GM23338 (cell line): Measurements from ENCODE around the gene ZFP69. TPM values are rescaled to one million over a fixed set of nuclear protein-coding genes. Genes with fewer than 3 reads are reported as not detected.
A peak's percentile ranks its signal among the peaks of the same experiment; 100 is the strongest.

Experiments
- ATAC-seq: fragments of 200-7000 bp; cut with Tn5 transposase; 3 replicates; pipeline ENCODE4 v1.9.1; 2020
- DNase-seq: peaks from one replicate; pipeline ENCODE4 v3.0.0-alpha.2; 2015; ENCODE audit warnings: low spot score
- H2AFZ ChIP-seq: fragments of 200-600 bp; sonication (generic); 2 replicates; pipeline ENCODE4 v1.8.0; 2016; ENCODE audit warnings: antibody characterized with exemption, mild to moderate bottlenecking, moderate library complexity
- H3F3A ChIP-seq: fragments of 200-600 bp; sonication (generic); replicated peaks from 2 replicates; pipeline ENCODE4 v1.8.0; 2017; ENCODE audit warnings: antibody characterized with exemption, mixed run types, low read depth
- H3K27ac ChIP-seq: fragments of 200-600 bp; sonication (generic); 2 replicates; pipeline ENCODE4 v1.6.1; 2016; ENCODE audit warnings: low read depth
- H3K27me3 ChIP-seq: fragments of 200-600 bp; sonication (generic); 2 replicates; pipeline ENCODE4 v1.8.0; 2016; ENCODE audit warnings: mild to moderate bottlenecking, mixed run types, moderate library complexity; ENCODE audit not compliant: insufficient read depth
- H3K36me3 ChIP-seq: fragments of 200-600 bp; sonication (generic); 2 replicates; pipeline ENCODE4 v1.8.0; 2016; ENCODE audit warnings: mild to moderate bottlenecking; ENCODE audit not compliant: insufficient read depth
- H3K4me1 ChIP-seq: fragments of 200-600 bp; sonication (generic); 2 replicates; pipeline ENCODE4 v1.8.0; 2016; ENCODE audit warnings: mild to moderate bottlenecking, moderate library complexity; ENCODE audit not compliant: insufficient read depth
- H3K4me2 ChIP-seq: fragments of 200-600 bp; sonication (generic); 2 replicates; pipeline ENCODE4 v1.7.1; 2017; ENCODE audit warnings: mixed run types
- H3K4me3 ChIP-seq: fragments of 200-600 bp; sonication (generic); 2 replicates; pipeline ENCODE4 v1.6.1; 2016; ENCODE audit warnings: mixed run types
- H3K79me2 ChIP-seq: fragments of 200-600 bp; sonication (generic); replicated peaks from 2 replicates; pipeline ENCODE4 v1.8.0; 2017; ENCODE audit warnings: mild to moderate bottlenecking; ENCODE audit not compliant: insufficient read depth
- H3K9me2 ChIP-seq: fragments of 200-600 bp; sonication (generic); 2 replicates; pipeline ENCODE4 v1.8.0; 2017; ENCODE audit not compliant: insufficient read depth
- H4K20me1 ChIP-seq: fragments of 200-600 bp; sonication (generic); replicated peaks from 2 replicates; pipeline ENCODE4 v1.8.0; 2017; ENCODE audit warnings: mild to moderate bottlenecking; ENCODE audit not compliant: insufficient read depth
- H3K27ac Mint-ChIP-seq: 2 replicates; pipeline ENCODE4 v1.8.0; 2020; ENCODE audit warnings: inconsistent platforms, mild to moderate bottlenecking, moderate library complexity, mixed read lengths
- H3K27me3 Mint-ChIP-seq: 3 replicates; pipeline ENCODE4 v1.8.0; 2022; ENCODE audit warnings: low read depth, mild to moderate bottlenecking, moderate library complexity, mixed read lengths, inconsistent platforms; ENCODE audit not compliant: insufficient read depth, poor library complexity
- H3K36me3 Mint-ChIP-seq: 3 replicates; pipeline ENCODE4 v1.8.0; 2021; ENCODE audit warnings: low read depth, mild to moderate bottlenecking, inconsistent platforms, moderate library complexity, mixed read lengths
- H3K4me1 Mint-ChIP-seq: 3 replicates; pipeline ENCODE4 v1.8.0; 2020; ENCODE audit warnings: mild to moderate bottlenecking, inconsistent platforms, mixed read lengths
- H3K4me3 Mint-ChIP-seq: 3 replicates; pipeline ENCODE4 v1.8.0; 2021; ENCODE audit warnings: moderate library complexity, mild to moderate bottlenecking, inconsistent platforms, mixed read lengths
- H3K9me3 Mint-ChIP-seq: 3 replicates; pipeline ENCODE4 v1.8.0; 2020; ENCODE audit warnings: moderate library complexity, mild to moderate bottlenecking, inconsistent platforms, mixed read lengths
- CREB1 ChIP-seq: fragments of 250-450 bp; sonication (Bioruptor Pico); IDR thresholded peaks from 2 replicates; pipeline ENCODE4 v1.5.0; 2020; ENCODE audit warnings: low read depth, mild to moderate bottlenecking, moderate library complexity
- CTCF ChIP-seq, 2 experiments: fragments of 200-600 bp in 1 of 2; sonication (generic) in 1 of 2; conservative IDR thresholded peaks; 2 replicates each; pipeline versions ENCODE4 v1.5.1 to v1.6.1; 2016 to 2017; ENCODE audit warnings: antibody characterized with exemption in 2 of 2, low read depth in 2 of 2, mild to moderate bottlenecking in 2 of 2, moderate library complexity in 1 of 2
- ETS1 ChIP-seq: IDR thresholded peaks from 2 replicates; pipeline ENCODE4 v1.6.1; 2016; ENCODE audit warnings: antibody characterized with exemption
- EZH2 ChIP-seq: fragments of 200-600 bp; sonication (generic); IDR thresholded peaks from one replicate; pipeline ENCODE4 v1.8.0; 2017; ENCODE audit warnings: antibody characterized with exemption, mild to moderate bottlenecking, low read depth; ENCODE audit not compliant: unreplicated experiment
- EZH2phosphoT487 ChIP-seq: fragments of 200-600 bp; sonication (generic); IDR thresholded peaks from one replicate; pipeline ENCODE4 v1.8.1; 2018; ENCODE audit warnings: antibody characterized with exemption; ENCODE audit not compliant: unreplicated experiment
- JUNB ChIP-seq: IDR thresholded peaks from one replicate; pipeline ENCODE4 v1.6.1; 2016; ENCODE audit warnings: antibody characterized with exemption; ENCODE audit not compliant: unreplicated experiment
- NANOG ChIP-seq: IDR thresholded peaks from 2 replicates; pipeline ENCODE4 v1.6.1; 2016; ENCODE audit warnings: antibody characterized with exemption, borderline replicate concordance
- POLR2AphosphoS5 ChIP-seq: IDR thresholded peaks from 2 replicates; pipeline ENCODE4 v1.6.1; 2016; ENCODE audit warnings: antibody characterized with exemption, low read depth
- REST ChIP-seq: IDR thresholded peaks from one replicate; pipeline ENCODE4 v1.6.1; 2018; ENCODE audit warnings: antibody characterized with exemption; ENCODE audit not compliant: unreplicated experiment
- STAT1 ChIP-seq: IDR thresholded peaks from one replicate; pipeline ENCODE4 v1.6.1; 2016; ENCODE audit warnings: antibody characterized with exemption; ENCODE audit not compliant: unreplicated experiment
- ZNF114 ChIP-seq: fragments of 250-450 bp; sonication (Bioruptor Pico); IDR thresholded peaks from 2 replicates; pipeline ENCODE4 v1.5.0; 2020; ENCODE audit warnings: mild to moderate bottlenecking, moderate library complexity
- ZNF331 ChIP-seq: fragments of 250-450 bp; sonication (Bioruptor Pico); IDR thresholded peaks from 2 replicates; pipeline ENCODE4 v1.5.0; 2020; ENCODE audit warnings: low read depth, mild to moderate bottlenecking, moderate library complexity
- ZNF462 ChIP-seq: fragments of 250-450 bp; sonication (Bioruptor Pico); IDR thresholded peaks from 2 replicates; pipeline ENCODE4 v1.5.0; 2020; ENCODE audit warnings: mild to moderate bottlenecking, moderate library complexity
- polyA plus RNA-seq: library from polyadenylated mRNA; unstranded; fragments of >200 nt; fragmentation: Nextera tagmentation; extraction: Ambion mirVana; gene quantifications from 2 replicates; pipeline ENCODE4 v1.2.1, GENCODE V29; 2016
- total RNA-seq: library from RNA; depleted of rRNA; stranded (reverse); fragments of >200 nt; shearing (Covaris generic); gene quantifications from 2 replicates; pipeline ENCODE4 v1.2.3, GENCODE V29; 2014

Gene ZFP69
- total and polyA plus RNA-seq, 2 experiments from 2014 or later, result 4.6 to 5.1 TPM

- peaks cover 10% of the 10 kb centered on the region for H3K27me3 Mint-ChIP-seq
- H3K27ac Mint-ChIP-seq, result peak overlapping the region; percentile 76
- Histone ChIP-seq H3K79me2 (peaks cover 35% of the 10 kb centered on the region), H3K4me2 (peak overlapping the region; percentile 83), H3K27me3 (no peaks in the 10 kb centered on the region), H3K4me1 (peaks cover 16% of the 10 kb centered on the region), H3K36me3 (peaks cover 19% of the 10 kb centered on the region), H4K20me1 (no peaks in the 10 kb centered on the region), H3F3A (no peaks in the 10 kb centered on the region), H3K9me2 (peaks cover 8% of the 10 kb centered on the region; the same call in 1 of the 2 replicates), H3K27ac (peak overlapping the region; percentile 86), H2AFZ (peak overlapping the region; percentile 96), H3K4me3 (peak overlapping the region; percentile 84)
- ATAC-seq (peak; percentile 24), DNase-seq (peak; percentile 29)
- H3K9me3 Mint-ChIP-seq, result peaks cover 54% of the 10 kb centered on the region
- H3K4me3 Mint-ChIP-seq, result peak overlapping the region; percentile 83
- H3K4me1 Mint-ChIP-seq, result peaks cover 16% of the 10 kb centered on the region
- no peak for TF ChIP-seq STAT1
- no peak for TF ChIP-seq ZNF331
- TF ChIP-seq EZH2phosphoT487, result no peak
- TF ChIP-seq ZNF114 (CRISPR knock-in tag), result no peak
- TF ChIP-seq CTCF (conservative IDR thresholded peaks at IDR 0.05; ENCODE audit: low read depth in 2 of 2), result no peak
- no peak for TF ChIP-seq JUNB
- TF ChIP-seq REST, result no peak
- no peak; the same call in 1 of the 2 replicates for TF ChIP-seq POLR2AphosphoS5
- no peak for TF ChIP-seq NANOG
- no peak for TF ChIP-seq CREB1 (CRISPR knock-in tag)
- TF ChIP-seq ETS1, result no peak
- TF ChIP-seq EZH2, result no peak
- no peak for TF ChIP-seq ZNF462 (CRISPR knock-in tag)
- peaks cover 52% of the 10 kb centered on the region for H3K36me3 Mint-ChIP-seq
These were observed 26.4 kb upstream of the ZFP69 start for GRCh38 chr1:40450495-40451237.
